OCI-LY1 (cell line): Measurements from ENCODE around the gene RHOJ.

Experiments
- H2AFZ ChIP-seq: fragments of 200-600 bp; sonication (generic), shearing (Covaris generic); 2 replicates; pipeline ENCODE4 v1.6.0; 2014; ENCODE audit warnings: antibody characterized with exemption, mild to moderate bottlenecking, low read length
- H3F3A ChIP-seq: fragments of 200-600 bp; sonication (generic), shearing (Covaris generic); 2 replicates; pipeline ENCODE4 v1.6.0; 2014; ENCODE audit warnings: mild to moderate bottlenecking, antibody characterized with exemption, low read length, moderate library complexity; ENCODE audit not compliant: insufficient read depth
- H3K27ac ChIP-seq: fragments of 200-600 bp; sonication (generic); 2 replicates; pipeline ENCODE4 v1.5.1; 2014; ENCODE audit warnings: low read length, mixed run types, mild to moderate bottlenecking, low read depth; ENCODE audit not compliant: poor library complexity, severe bottlenecking
- H3K27me3 ChIP-seq: fragments of 200-600 bp; sonication (generic); 2 replicates; pipeline ENCODE4 v1.6.0; 2014; ENCODE audit warnings: antibody characterized with exemption, mild to moderate bottlenecking, low read length, moderate library complexity; ENCODE audit not compliant: insufficient read depth
- H3K36me3 ChIP-seq: fragments of 200-600 bp; sonication (generic); 2 replicates; pipeline ENCODE4 v1.6.1; 2014; ENCODE audit warnings: mild to moderate bottlenecking, antibody characterized with exemption, low read length, moderate library complexity, mixed read lengths; ENCODE audit not compliant: insufficient read depth
- H3K4me1 ChIP-seq: fragments of 200-600 bp; sonication (generic); 2 replicates; pipeline ENCODE4 v1.5.1; 2014; ENCODE audit warnings: mild to moderate bottlenecking, low read length, moderate library complexity; ENCODE audit not compliant: insufficient read depth, severe bottlenecking
- H3K4me2 ChIP-seq: fragments of 200-600 bp; sonication (generic), shearing (Covaris generic); 2 replicates; pipeline ENCODE4 v1.6.1; 2014; ENCODE audit warnings: low read length
- H3K4me3 ChIP-seq: fragments of 200-600 bp; sonication (generic); 2 replicates; pipeline ENCODE4 v1.5.1; 2014; ENCODE audit warnings: low read length, low read depth, mild to moderate bottlenecking, mixed read lengths; ENCODE audit not compliant: poor library complexity, severe bottlenecking
- H3K79me2 ChIP-seq: fragments of 200-600 bp; shearing (Covaris generic); 2 replicates; pipeline ENCODE4 v1.6.1; 2016; ENCODE audit warnings: mixed run types, low read length, mixed read lengths; ENCODE audit not compliant: insufficient read depth
- H3K9ac ChIP-seq: fragments of 200-600 bp; sonication (generic), shearing (Covaris generic); 2 replicates; pipeline ENCODE4 v1.6.1; 2014; ENCODE audit warnings: mild to moderate bottlenecking, low read length, mixed read lengths
- H3K9me2 ChIP-seq: fragments of 200-600 bp; sonication (generic), shearing (Covaris generic); 2 replicates; pipeline ENCODE4 v1.6.1; 2014; ENCODE audit warnings: low read depth, mild to moderate bottlenecking, low read length, mixed read lengths
- H3K9me3 ChIP-seq: fragments of 200-600 bp; shearing (Covaris generic); 2 replicates; pipeline ENCODE4 v1.6.1; 2014; ENCODE audit warnings: low read length, mixed read lengths
- H4K20me1 ChIP-seq: fragments of 200-600 bp; sonication (generic), shearing (Covaris generic); 2 replicates; pipeline ENCODE4 v1.6.0; 2016; ENCODE audit warnings: mild to moderate bottlenecking, low read length; ENCODE audit not compliant: insufficient read depth
- CTCF ChIP-seq: fragments of 200-600 bp; sonication (generic), shearing (Covaris generic); IDR thresholded peaks from 2 replicates; pipeline ENCODE4 v1.5.1; 2017; ENCODE audit warnings: mild to moderate bottlenecking, antibody characterized with exemption, low read length, moderate library complexity, mixed read lengths
- EZH2 ChIP-seq: fragments of 200-600 bp; sonication (generic), shearing (Covaris generic); IDR thresholded peaks from 2 replicates; pipeline ENCODE4 v1.8.0; 2017; ENCODE audit warnings: borderline replicate concordance, mixed run types, mild to moderate bottlenecking, antibody characterized with exemption, low read length, moderate library complexity, mixed read lengths

RHOJ gene

GRCh38 chr14:63229330-63230059 lies 25.3 kb downstream of the RHOJ start:
- TF ChIP-seq EZH2, result no peak
- TF ChIP-seq CTCF, result no peak
- Histone ChIP-seq H3K4me1 (no peaks in the 10 kb centered on the region), H3F3A (no peaks in the 10 kb centered on the region), H3K79me2 (no peaks in the 10 kb centered on the region), H3K27ac (no peak overlapping the region), H3K9ac (no peak overlapping the region), H3K9me3 (no peaks in the 10 kb centered on the region), H3K4me3 (no peak overlapping the region), H3K36me3 (no peaks in the 10 kb centered on the region), H3K9me2 (no peaks in the 10 kb centered on the region), H3K4me2 (no peak overlapping the region), H3K27me3 (no peaks in the 10 kb centered on the region), H2AFZ (no peak overlapping the region), H4K20me1 (no peaks in the 10 kb centered on the region)

GRCh38 chr14:63231766-63232165 lies 27.5 kb downstream of the RHOJ start:
- no peaks in the 10 kb centered on the region for H3K9me2 ChIP-seq
- no peak overlapping the region for H3K4me3 ChIP-seq
- no peak overlapping the region for H3K9ac ChIP-seq
- H3K27ac ChIP-seq, result no peak overlapping the region
- TF ChIP-seq CTCF, result no peak
- no peak for TF ChIP-seq EZH2
- no peaks in the 10 kb centered on the region for H3K9me3 ChIP-seq
- no peaks in the 10 kb centered on the region for H3K36me3 ChIP-seq
- H3K79me2 ChIP-seq, result no peaks in the 10 kb centered on the region
- H4K20me1 ChIP-seq, result no peaks in the 10 kb centered on the region
- no peaks in the 10 kb centered on the region for H3K4me1 ChIP-seq
- H3F3A ChIP-seq, result no peaks in the 10 kb centered on the region
- H3K27me3 ChIP-seq, result no peaks in the 10 kb centered on the region
- H2AFZ ChIP-seq, result no peak overlapping the region
- H3K4me2 ChIP-seq, result no peak overlapping the region

- Histone ChIP-seq H2AFZ (no peak overlapping the region), H3K9me2 (no peaks in the 10 kb centered on the region), H3K4me2 (no peak overlapping the region), H3F3A (no peaks in the 10 kb centered on the region), H3K27ac (no peak overlapping the region), H3K4me3 (no peak overlapping the region), H3K79me2 (no peaks in the 10 kb centered on the region), H3K4me1 (no peaks in the 10 kb centered on the region), H3K9me3 (no peaks in the 10 kb centered on the region), H3K9ac (no peak overlapping the region), H3K36me3 (no peaks in the 10 kb centered on the region), H3K27me3 (no peaks in the 10 kb centered on the region), H4K20me1 (no peaks in the 10 kb centered on the region)
- TF ChIP-seq EZH2 (no peak), CTCF (no peak)
These were observed 33.5 kb downstream of the RHOJ start for GRCh38 chr14:63237791-63238190.
